GM12878 (cell line): ENCODE data around the gene IRF8. TPM values are rescaled to one million over a fixed set of nuclear protein-coding genes. Genes with fewer than 3 reads are reported as not detected.

Experiments
- ATAC-seq: fragments of 200-7000 bp; cut with Tn5 transposase; 3 replicates; pipeline ENCODE4 v1.9.1; 2020; ENCODE audit warnings: mild to moderate bottlenecking, moderate library complexity
- BruUV-seq: library from RNA; stranded (reverse); fragments of 400-500 nt; replicated peaks from 2 replicates; lab custom pipeline; 2021; lab: Mats Ljungman, UMichigan
- CTCF ChIA-PET: fragments of 300-600 bp; sonication (Branson Sonifier 250); formaldehyde crosslinking; extraction: SDS; loops from one replicate; lab custom pipeline; 2021; ENCODE audit warnings: inconsistent platforms; lab: Yijun Ruan, JAX
- POLR2A ChIA-PET: fragments of 350-600 bp; formaldehyde crosslinking; extraction: SDS; loops from one replicate; lab custom pipeline; 2021; ENCODE audit warnings: inconsistent platforms; lab: Charles Lee
- RAD21 ChIA-PET: fragments of 300-600 bp; sonication (Branson Sonifier 250); formaldehyde crosslinking; loops from one replicate; lab custom pipeline; 2023; ENCODE audit warnings: antibody characterized with exemption; ENCODE audit not compliant: unreplicated experiment; lab: Charles Lee
- SMC1A ChIA-PET: fragments of 300-600 bp; sonication (Branson Sonifier 250); formaldehyde crosslinking; loops from one replicate; lab custom pipeline; 2023; ENCODE audit not compliant: unreplicated experiment, uncharacterized antibody; lab: Charles Lee
- DNase-seq: peaks from one replicate; pipeline ENCODE4 v3.0.0-alpha.2; 2011; ENCODE audit warnings: low read depth, low spot score
- FAIRE-seq: peaks from 3 replicates; lab custom pipeline; 2011; peaks lifted over from hg19 to GRCh38; lab: Jason Lieb, UNC
- H2AFZ ChIP-seq: 2 replicates; pipeline ENCODE4 v1.6.0; 2011; ENCODE audit warnings: low read depth, low read length, control low read depth; ENCODE audit not compliant: control insufficient read depth
- H3K27ac ChIP-seq: 2 replicates; pipeline ENCODE4 v1.5.1; 2011; ENCODE audit warnings: control low read depth; ENCODE audit not compliant: control insufficient read depth, insufficient read depth
- H3K27me3 ChIP-seq, 2 experiments: replicated peaks in 1 of 2; 2 replicates each; pipeline versions ENCODE4 v1.6.0 to v1.6.1; 2011; ENCODE audit warnings: low read length in 1 of 2; ENCODE audit not compliant: control insufficient read depth in 2 of 2, insufficient read depth in 2 of 2
- H3K36me3 ChIP-seq, 2 experiments: 2 replicates each; pipeline ENCODE4 v1.5.1; 2011; ENCODE audit warnings: low read length in 1 of 2; ENCODE audit not compliant: control insufficient read depth in 2 of 2, insufficient read depth in 2 of 2
- H3K4me1 ChIP-seq: 2 replicates; pipeline ENCODE4 v1.6.1; 2011; ENCODE audit warnings: mild to moderate bottlenecking, low read length, moderate library complexity, mixed read lengths; ENCODE audit not compliant: control insufficient read depth, insufficient read depth
- H3K4me2 ChIP-seq: 2 replicates; pipeline ENCODE4 v1.6.0; 2011; ENCODE audit warnings: control low read depth; ENCODE audit not compliant: control insufficient read depth, insufficient read depth
- H3K4me3 ChIP-seq: fragments of 200-600 bp; sonication (generic); 2 replicates; pipeline ENCODE4 v1.5.1; 2016
- H3K79me2 ChIP-seq: 2 replicates; pipeline ENCODE4 v1.6.0; 2011; ENCODE audit warnings: low read length; ENCODE audit not compliant: control insufficient read depth, insufficient read depth
- H3K9ac ChIP-seq: 2 replicates; pipeline ENCODE4 v1.8.0; 2011; ENCODE audit warnings: low read length, control low read depth, mixed read lengths; ENCODE audit not compliant: control insufficient read depth, insufficient read depth
- H3K9me3 ChIP-seq: replicated peaks from 3 replicates; pipeline ENCODE4 v1.5.1; 2011; ENCODE audit warnings: mild to moderate bottlenecking, low read length; ENCODE audit not compliant: control insufficient read depth, insufficient read depth
- H4K20me1 ChIP-seq: 2 replicates; pipeline ENCODE4 v1.6.0; 2011; ENCODE audit not compliant: control insufficient read depth, insufficient read depth
- CREM ChIP-seq: IDR thresholded peaks from 2 replicates; pipeline ENCODE4 v1.6.1; 2014; ENCODE audit warnings: antibody characterized with exemption, low read depth
- E2F4 ChIP-seq: IDR thresholded peaks from 2 replicates; pipeline ENCODE4 v1.6.1; 2012; ENCODE audit warnings: low read depth, low read length, improper control_type of control experiment
- IKZF1 ChIP-seq: fragments of 450-650 bp; conservative IDR thresholded peaks from 2 replicates; pipeline ENCODE4 v1.6.1; 2017; ENCODE audit warnings: antibody characterized with exemption, mild to moderate bottlenecking
- LARP7 ChIP-seq: fragments of 450-650 bp; IDR thresholded peaks from 2 replicates; pipeline ENCODE4 v1.6.1; 2017; ENCODE audit warnings: mild to moderate bottlenecking
- PBX3 ChIP-seq: IDR thresholded peaks from 2 replicates; pipeline ENCODE4 v1.6.1; 2011; ENCODE audit warnings: mild to moderate bottlenecking, low read depth, low read length, moderate library complexity; ENCODE audit not compliant: insufficient replicate concordance
- SKIL ChIP-seq: fragments of 450-650 bp; IDR thresholded peaks from 2 replicates; pipeline ENCODE4 v1.6.1; 2017; ENCODE audit warnings: mild to moderate bottlenecking, low read depth, inconsistent platforms; ENCODE audit not compliant: poor library complexity, severe bottlenecking
- SMAD1 ChIP-seq: fragments of 450-650 bp; IDR thresholded peaks from 2 replicates; pipeline ENCODE4 v1.6.1; 2018; ENCODE audit warnings: mild to moderate bottlenecking, low read depth; ENCODE audit not compliant: partially characterized antibody
- SMARCA5 ChIP-seq: fragments of 450-650 bp; IDR thresholded peaks from 2 replicates; pipeline ENCODE4 v1.6.1; 2017; ENCODE audit warnings: mild to moderate bottlenecking
- SREBF2 ChIP-seq: IDR thresholded peaks from 2 replicates; pipeline ENCODE4 v1.6.1; 2012; ENCODE audit warnings: mild to moderate bottlenecking, low read length
- TCF3 ChIP-seq: IDR thresholded peaks from 2 replicates; pipeline ENCODE4 v1.6.1; 2012; ENCODE audit warnings: low read depth, mild to moderate bottlenecking, low read length, borderline replicate concordance; ENCODE audit not compliant: insufficient read depth
- ZBED1 ChIP-seq: IDR thresholded peaks from 2 replicates; pipeline ENCODE4 v1.6.1; 2016; ENCODE audit warnings: borderline replicate concordance
- WGBS: methylation state at CpG from one replicate; pipeline ENCODE4 v1.1.6; 2016; ENCODE audit warnings: low lambda C conversion rate; ENCODE audit not compliant: insufficient replicate concordance, insufficient coverage; ENCODE audit errors: missing lambda C conversion rate; 5-methylcytosine and 5-hydroxymethylcytosine counted together
- in situ Hi-C: fragments of 300-500 bp; cut with MboI; formaldehyde crosslinking; loops from 9 replicates; pipeline ENCODE4 v1.14.3; 2018; ENCODE audit warnings: mixed read lengths
- intact Hi-C: fragments of 100-400 bp; cut with micrococcal nuclease; formaldehyde crosslinking; loops from one replicate; pipeline ENCODE4 v1.14.2; 2022; ENCODE audit not compliant: unreplicated experiment
- polyA plus RNA-seq, 11 experiments: library from polyadenylated mRNA; depleted of rRNA in 4 of 11; unstranded in 6 of 11; stranded (reverse) in 5 of 11; fragments of >200 nt; fragmentation: Nextera tagmentation in 4 of 11; fragmentation: Illumina TruSeq in 1 of 11; extraction: Ambion mirVana in 4 of 11; extraction: Trizol in 1 of 11; gene quantifications; 1 replicate in 1 of 11; 2 replicates in 10 of 11; pipeline versions ENCODE4 v1.2.1 to v1.2.3, GENCODE V29; 2011 to 2016; ENCODE audit warnings: inconsistent platforms in 2 of 11, missing spikeins in 2 of 11, low read depth in 1 of 11
- total RNA-seq, 4 experiments: library from RNA; depleted of rRNA in 3 of 4; stranded (reverse); fragments of >200 nt in 3 of 4; fragmentation: Illumina TruSeq in 1 of 4; extraction: Trizol in 1 of 4; gene quantifications; 2 replicates each; pipeline versions ENCODE4 v1.2.1 to v1.2.3, GENCODE V29; 2013 to 2021
- TF ChIP-seq, protein P1 (sequence below): IDR thresholded peaks from 2 replicates; pipeline ENCODE4 v1.6.1; 2012; ENCODE audit warnings: low read depth, low read length, improper control_type of control experiment
- TF ChIP-seq, protein P2 (sequence below): fragments of 450-650 bp; IDR thresholded peaks from 2 replicates; pipeline ENCODE4 v1.6.1; 2014; ENCODE audit warnings: mild to moderate bottlenecking

Gene IRF8
- total and polyA plus RNA-seq, 10 of the 15 experiments (the other 5 are each of a cell fraction or from before 2014, with no cell fraction given) = 17.1 to 237 (median 172) TPM

DNA sequence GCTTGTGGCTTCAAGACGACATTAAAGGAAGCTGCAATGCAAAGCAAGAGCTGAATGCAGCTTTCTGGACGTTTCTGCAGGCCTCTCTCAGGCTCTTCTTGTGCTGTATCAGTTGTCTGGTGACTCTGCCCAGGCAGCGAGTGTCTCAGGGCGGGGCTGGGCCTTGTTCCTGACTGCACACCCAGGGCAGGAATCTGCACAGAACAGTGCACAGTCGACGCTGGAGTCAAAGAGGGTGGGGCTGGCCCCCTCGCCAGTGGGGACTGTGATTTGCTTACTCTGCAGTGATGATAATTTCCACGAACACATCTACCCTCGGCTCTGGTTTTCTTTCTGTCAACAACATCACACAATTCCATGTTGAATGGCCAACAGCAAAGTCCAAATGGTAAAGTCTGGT, 60.7 kb downstream of the IRF8 start:
- CTCF ChIA-PET = interaction anchor here (1.1 kb wide), 1 partner anchor 140 kb away, joined by 3 read pairs; no protein-coding TSS in a partner anchor
- no peak overlapping the region for H3K9ac ChIP-seq
- SMC1A ChIA-PET = interaction anchor here (1.4 to 1.5 kb wide), 2 partner anchors 16 to 56 kb away, joined by 4 read pairs; no protein-coding TSS in a partner anchor
- H3K4me3 ChIP-seq = no peak overlapping the region
- POLR2A ChIA-PET = no interaction called here
- no peak for ATAC-seq
- RAD21 ChIA-PET = no interaction called here
- no TSS peak for BruUV-seq
- intact Hi-C loops (no loop called here), in situ Hi-C loops (no loop called here)
- H3K27ac ChIP-seq = no peak overlapping the region
- no peak overlapping the region for H2AFZ ChIP-seq
- no peak for FAIRE-seq
- H3K79me2 ChIP-seq = no peaks in the 10 kb centered on the region
- no peaks in the 10 kb centered on the region; the same call in 2 of the 3 replicates for H3K9me3 ChIP-seq
- H4K20me1 ChIP-seq = no peaks in the 10 kb centered on the region
- H3K4me1 ChIP-seq = peaks cover 30% of the 10 kb centered on the region
- 53% methylated on average over 9 of the region's 9 CpGs for WGBS
- H3K4me2 ChIP-seq = no peak overlapping the region
- TF ChIP-seq, protein P1, sequence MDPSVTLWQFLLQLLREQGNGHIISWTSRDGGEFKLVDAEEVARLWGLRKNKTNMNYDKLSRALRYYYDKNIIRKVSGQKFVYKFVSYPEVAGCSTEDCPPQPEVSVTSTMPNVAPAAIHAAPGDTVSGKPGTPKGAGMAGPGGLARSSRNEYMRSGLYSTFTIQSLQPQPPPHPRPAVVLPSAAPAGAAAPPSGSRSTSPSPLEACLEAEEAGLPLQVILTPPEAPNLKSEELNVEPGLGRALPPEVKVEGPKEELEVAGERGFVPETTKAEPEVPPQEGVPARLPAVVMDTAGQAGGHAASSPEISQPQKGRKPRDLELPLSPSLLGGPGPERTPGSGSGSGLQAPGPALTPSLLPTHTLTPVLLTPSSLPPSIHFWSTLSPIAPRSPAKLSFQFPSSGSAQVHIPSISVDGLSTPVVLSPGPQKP = no peak
- TF ChIP-seq SREBF2 (no peak), LARP7 (no peak), TCF3 (no peak), IKZF1 (no peak), ZBED1 (no peak), SMAD1 (no peak), E2F4 (no peak), PBX3 (no peak), CREM (no peak), SMARCA5 (no peak), SKIL (no peak)
- TF ChIP-seq, protein P2, sequence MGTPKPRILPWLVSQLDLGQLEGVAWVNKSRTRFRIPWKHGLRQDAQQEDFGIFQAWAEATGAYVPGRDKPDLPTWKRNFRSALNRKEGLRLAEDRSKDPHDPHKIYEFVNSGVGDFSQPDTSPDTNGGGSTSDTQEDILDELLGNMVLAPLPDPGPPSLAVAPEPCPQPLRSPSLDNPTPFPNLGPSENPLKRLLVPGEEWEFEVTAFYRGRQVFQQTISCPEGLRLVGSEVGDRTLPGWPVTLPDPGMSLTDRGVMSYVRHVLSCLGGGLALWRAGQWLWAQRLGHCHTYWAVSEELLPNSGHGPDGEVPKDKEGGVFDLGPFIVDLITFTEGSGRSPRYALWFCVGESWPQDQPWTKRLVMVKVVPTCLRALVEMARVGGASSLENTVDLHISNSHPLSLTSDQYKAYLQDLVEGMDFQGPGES = no peak
- DNase-seq = no peak
- H3K36me3 ChIP-seq = no peaks in the 10 kb centered on the region
- H3K27me3 ChIP-seq = no peaks in the 10 kb centered on the region
